ENCODE results near the gene SCO1. TPM values are rescaled to one million over a fixed set of nuclear protein-coding genes. Genes with fewer than 3 reads are reported as not detected.
"Not testable (repeated sequence)": the region's sequence is repeated elsewhere in the genome, so short reads cannot be mapped to it uniquely, and the experiment has no call there.

SCO1 gene
- total RNA-seq, 1 donor from 2014 or later = 25.4 TPM

DNA sequence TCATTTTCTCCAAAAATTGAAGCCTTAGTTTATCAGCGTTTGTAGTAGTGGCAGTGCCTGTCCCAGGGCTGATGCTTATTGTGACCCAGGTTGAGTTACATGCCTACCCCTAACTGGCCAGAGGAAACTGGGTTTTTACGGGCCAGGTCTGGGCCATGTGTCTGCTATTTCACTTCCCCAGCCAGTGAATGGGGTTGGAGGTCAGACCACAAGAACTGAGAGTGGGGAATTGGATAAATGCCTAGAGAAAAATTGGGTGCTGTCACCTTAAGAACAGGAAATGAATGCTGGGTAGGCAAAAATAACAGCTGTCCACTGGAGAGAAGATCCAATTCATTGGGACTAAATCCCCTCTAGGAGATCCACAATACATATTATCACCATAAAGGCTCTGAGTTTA, 5.2 kb upstream of the SCO1 start:
- Histone ChIP-seq H3K4me3 (no peak overlapping the region), H3K27me3 (no peaks in the 10 kb centered on the region), H3K4me1 (peaks cover 24% of the 10 kb centered on the region), H3K9me3 (no peaks in the 10 kb centered on the region), H3K27ac (no peak overlapping the region), H3K36me3 (peaks cover 28% of the 10 kb centered on the region)
- ATAC-seq (peak; percentile 71), DNase-seq (no peak)
- TF ChIP-seq, protein P1, sequence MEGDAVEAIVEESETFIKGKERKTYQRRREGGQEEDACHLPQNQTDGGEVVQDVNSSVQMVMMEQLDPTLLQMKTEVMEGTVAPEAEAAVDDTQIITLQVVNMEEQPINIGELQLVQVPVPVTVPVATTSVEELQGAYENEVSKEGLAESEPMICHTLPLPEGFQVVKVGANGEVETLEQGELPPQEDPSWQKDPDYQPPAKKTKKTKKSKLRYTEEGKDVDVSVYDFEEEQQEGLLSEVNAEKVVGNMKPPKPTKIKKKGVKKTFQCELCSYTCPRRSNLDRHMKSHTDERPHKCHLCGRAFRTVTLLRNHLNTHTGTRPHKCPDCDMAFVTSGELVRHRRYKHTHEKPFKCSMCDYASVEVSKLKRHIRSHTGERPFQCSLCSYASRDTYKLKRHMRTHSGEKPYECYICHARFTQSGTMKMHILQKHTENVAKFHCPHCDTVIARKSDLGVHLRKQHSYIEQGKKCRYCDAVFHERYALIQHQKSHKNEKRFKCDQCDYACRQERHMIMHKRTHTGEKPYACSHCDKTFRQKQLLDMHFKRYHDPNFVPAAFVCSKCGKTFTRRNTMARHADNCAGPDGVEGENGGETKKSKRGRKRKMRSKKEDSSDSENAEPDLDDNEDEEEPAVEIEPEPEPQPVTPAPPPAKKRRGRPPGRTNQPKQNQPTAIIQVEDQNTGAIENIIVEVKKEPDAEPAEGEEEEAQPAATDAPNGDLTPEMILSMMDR (IDR thresholded peaks at IDR 0.05) = no peak
- intact Hi-C loops (cut with DNase I) = no loop called here

DNA sequence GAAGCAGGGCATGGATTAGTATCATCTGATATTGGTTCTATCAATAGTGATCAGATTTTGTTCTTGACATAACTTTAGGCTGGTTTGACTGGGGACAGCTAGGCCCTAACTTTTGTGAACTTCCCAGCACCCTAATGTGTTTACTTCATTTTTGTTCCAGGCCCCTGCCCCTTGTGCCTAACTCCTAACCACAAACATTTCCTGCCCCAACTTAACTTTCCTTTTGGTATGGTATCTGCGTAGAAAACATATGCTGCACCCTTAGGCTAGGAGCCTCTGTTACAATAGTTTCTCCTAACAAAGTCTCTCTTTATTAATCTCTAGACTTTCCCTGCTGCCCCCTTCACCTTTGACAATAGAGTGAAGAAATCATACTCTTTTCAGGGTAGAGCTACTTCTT, 2.5 kb upstream of the SCO1 start:
- H3K27me3 ChIP-seq = no peaks in the 10 kb centered on the region

DNA sequence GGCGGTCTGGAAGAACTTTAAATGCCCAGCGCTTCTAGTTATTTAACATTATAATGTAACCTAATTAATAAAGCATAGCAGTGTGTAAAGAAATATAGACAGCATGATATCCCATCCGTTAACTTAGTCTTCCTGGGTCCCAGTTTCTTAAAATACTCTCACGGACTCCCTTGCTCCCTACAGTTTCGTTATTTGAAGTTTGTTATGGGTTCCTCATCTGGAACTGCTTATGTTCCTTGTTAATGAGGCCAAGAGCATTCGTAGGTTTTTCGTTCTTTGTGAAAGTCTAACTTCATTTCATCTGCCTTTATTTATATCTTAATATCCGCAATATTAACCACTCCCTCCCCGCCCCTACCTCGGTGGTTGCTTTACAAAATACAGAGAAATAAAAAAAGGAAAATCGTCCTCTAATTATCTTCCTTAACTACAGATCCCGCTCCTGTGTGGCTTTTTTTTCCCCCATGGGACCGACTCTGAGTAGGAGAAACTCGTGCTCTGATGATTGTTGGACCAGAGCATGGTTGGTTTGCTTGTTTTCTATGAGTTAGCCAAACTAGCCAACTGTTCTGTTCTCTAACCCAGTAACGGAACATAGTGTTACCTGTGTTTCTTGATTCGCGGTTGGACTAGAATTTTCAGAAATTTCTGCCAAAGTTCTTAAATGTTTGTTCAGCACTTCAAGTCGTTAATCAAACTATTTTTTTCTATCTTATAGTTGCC, 924 bp upstream of the SCO1 start:
- intact Hi-C loops (cut with DNase I) = no loop called here
- ATAC-seq (no peak), DNase-seq (no peak)
- Histone ChIP-seq H3K9me3 (no peaks in the 10 kb centered on the region), H3K27me3 (no peaks in the 10 kb centered on the region), H3K4me1 (peaks cover 30% of the 10 kb centered on the region), H3K4me3 (peak overlapping the region; percentile 90), H3K36me3 (peaks cover 20% of the 10 kb centered on the region), H3K27ac (peak overlapping the region; percentile 96)
- TF ChIP-seq, protein P1 (IDR thresholded peaks at IDR 0.05) = no peak

More for the DNA sequence above, 2.5 kb upstream of the SCO1 start:
- Histone ChIP-seq H3K27ac (no peak overlapping the region), H3K36me3 (peaks cover 5% of the 10 kb centered on the region), H3K4me3 (no peak overlapping the region), H3K9me3 (no peaks in the 10 kb centered on the region), H3K4me1 (peaks cover 30% of the 10 kb centered on the region)
- DNase-seq = no peak
- TF ChIP-seq, protein P1 (IDR thresholded peaks at IDR 0.05) = no peak
- no peak for ATAC-seq
- intact Hi-C loops (cut with DNase I) = no loop called here

DNA sequence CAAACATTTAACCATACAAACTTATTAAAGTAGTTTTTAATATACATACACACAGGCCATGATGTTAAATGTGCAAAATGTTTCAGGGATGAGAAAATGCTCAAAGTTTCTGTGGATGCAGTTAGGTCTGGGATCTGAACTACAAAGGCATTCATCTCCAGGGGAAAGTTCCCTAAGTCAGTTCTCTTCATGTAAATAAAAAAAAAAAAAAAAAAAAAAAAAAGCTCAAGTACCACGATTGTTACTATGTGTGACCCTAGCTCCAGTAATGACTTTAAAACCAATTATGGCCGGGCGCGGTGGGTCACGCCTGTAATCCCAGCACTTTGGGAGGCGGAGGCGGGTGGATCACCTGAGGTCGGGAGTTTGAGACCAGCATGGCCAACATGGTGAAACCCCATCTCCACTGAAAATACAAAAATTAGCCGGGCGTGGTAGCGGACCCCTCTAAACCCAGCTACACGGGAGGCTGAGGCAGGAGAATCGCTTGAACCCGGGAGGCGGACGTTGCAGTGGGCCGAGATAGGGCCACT, 1.4 kb downstream of the SCO1 start:
- H3K9me3 ChIP-seq; H3K27me3 ChIP-seq; H3K27ac ChIP-seq; ATAC-seq; intact Hi-C loops (cut with DNase I); DNase-seq: not testable (repeated sequence)
- Histone ChIP-seq H3K36me3 (peaks cover 42% of the 10 kb centered on the region), H3K4me3 (peak overlapping the region; percentile 90), H3K4me1 (peaks cover 22% of the 10 kb centered on the region)

DNA sequence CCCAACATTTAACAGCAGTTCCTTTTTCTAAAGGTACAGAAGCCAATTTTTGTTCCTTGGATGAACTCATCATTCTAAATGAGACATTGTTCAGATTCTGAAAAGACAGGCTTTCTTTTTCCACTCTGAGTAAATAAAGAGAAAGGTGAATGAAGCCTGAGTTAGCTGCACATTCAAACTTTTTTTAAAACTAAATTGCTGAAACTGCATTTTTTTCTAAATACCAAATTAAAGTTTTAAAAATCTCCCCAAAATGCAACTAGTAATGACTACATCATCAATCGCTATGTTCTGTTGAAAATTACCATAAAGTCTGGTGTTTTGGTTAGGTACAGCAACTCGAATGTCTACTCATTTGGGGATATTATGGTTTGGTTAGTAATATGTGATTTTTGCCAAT, 9.8 kb downstream of the SCO1 start:
- Histone ChIP-seq H3K9me3 (no peaks in the 10 kb centered on the region), H3K4me1 (no peaks in the 10 kb centered on the region), H3K4me3 (no peak overlapping the region), H3K36me3 (peaks cover 90% of the 10 kb centered on the region), H3K27me3 (no peaks in the 10 kb centered on the region), H3K27ac (no peak overlapping the region)
- ATAC-seq = no peak
- no peak for DNase-seq
- TF ChIP-seq, protein P1 (IDR thresholded peaks at IDR 0.05) = no peak
- intact Hi-C loops (cut with DNase I) = no loop called here

DNA sequence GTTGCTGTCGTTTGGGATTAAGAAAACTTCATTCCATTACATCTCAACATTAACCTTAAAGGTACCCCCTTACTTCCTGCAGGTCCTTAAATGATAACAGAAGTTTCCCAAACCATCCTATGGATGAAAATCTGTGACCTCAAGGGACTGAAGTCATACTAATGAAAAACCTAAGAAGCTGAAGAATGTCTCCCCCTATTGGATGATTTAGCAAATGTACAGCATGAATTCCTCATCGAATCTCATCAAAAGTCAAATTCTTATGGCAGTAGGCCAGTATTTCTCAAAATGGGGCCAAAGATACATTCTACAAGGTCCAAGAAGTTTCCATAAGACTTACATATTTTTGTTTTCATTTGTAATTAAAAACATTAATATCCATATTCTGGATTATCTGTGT, 13.5 kb downstream of the SCO1 start:
- no peaks in the 10 kb centered on the region for H3K9me3 ChIP-seq
- no peaks in the 10 kb centered on the region for H3K4me1 ChIP-seq
- TF ChIP-seq, protein P1 (IDR thresholded peaks at IDR 0.05) = peak; percentile 43
- ATAC-seq (no peak), DNase-seq (no peak)
- H3K27me3 ChIP-seq = no peaks in the 10 kb centered on the region
- no peak overlapping the region for H3K4me3 ChIP-seq
- intact Hi-C loops (cut with DNase I) = no loop called here
- H3K36me3 ChIP-seq = peaks cover 84% of the 10 kb centered on the region
- H3K27ac ChIP-seq = no peak overlapping the region

All from upper lobe of right lung (tissue), 1 donor.